A549 (cell line): ENCODE results near the gene LYPD3. TPM values are rescaled to one million over a fixed set of nuclear protein-coding genes. Genes with fewer than 3 reads are reported as not detected.
A peak's percentile ranks its signal among the peaks of the same experiment; 100 is the strongest.

Experiments used
- ATAC-seq, 2 experiments: fragments of 200-7000 bp in 1 of 2; fragments of >200 bp in 1 of 2; cut with Nextera tagmentation in 1 of 2; cut with Tn5 transposase in 1 of 2; 3 replicates each; pipeline versions ENCODE4 v1.8.0 to v1.9.1; 2018 to 2020; ENCODE audit warnings: mild to moderate bottlenecking in 1 of 2, moderate library complexity in 1 of 2
- CTCF ChIA-PET: fragments of 300-600 bp; sonication (Branson Sonifier 250); formaldehyde crosslinking; extraction: SDS; loops from one replicate; lab custom pipeline; 2021; ENCODE audit warnings: antibody characterized with exemption, inconsistent platforms; lab: Yijun Ruan, JAX
- POLR2A ChIA-PET: fragments of 350-600 bp; formaldehyde crosslinking; extraction: SDS; loops from one replicate; lab custom pipeline; 2021; ENCODE audit warnings: antibody characterized with exemption, inconsistent platforms; lab: Yijun Ruan, JAX
- DNase-seq, 2 experiments: peaks; one replicate each; pipeline versions ENCODE4 v3.0.0 to v3.0.0-alpha.2; 2011 to 2016; ENCODE audit warnings: low read depth in 1 of 2, low spot score in 1 of 2
- FAIRE-seq: peaks from 2 replicates; lab custom pipeline; 2011; peaks lifted over from hg19 to GRCh38; lab: Jason Lieb, UNC
- H3K27ac ChIP-seq, 2 experiments: fragments of >200 bp; sonication (Bioruptor Twin); formaldehyde crosslinking; 3 replicates each; pipeline ENCODE4 v1.5.1; 2016 to 2017
- H3K4me1 ChIP-seq: fragments of >200 bp; sonication (Bioruptor Twin); formaldehyde crosslinking; 3 replicates; pipeline ENCODE4 v1.6.1; 2016
- H3K4me2 ChIP-seq: fragments of >200 bp; sonication (Bioruptor Twin); formaldehyde crosslinking; 3 replicates; pipeline ENCODE4 v1.6.1; 2016
- H3K4me3 ChIP-seq: fragments of >200 bp; sonication (Bioruptor Twin); formaldehyde crosslinking; 3 replicates; pipeline ENCODE4 v1.5.1; 2016
- H3K9me3 ChIP-seq: fragments of >200 bp; sonication (Bioruptor Twin); formaldehyde crosslinking; 3 replicates; pipeline ENCODE4 v1.6.1; 2016
- ATOH8 ChIP-seq: fragments of 250-450 bp; sonication (Bioruptor Pico); IDR thresholded peaks from 2 replicates; pipeline ENCODE4 v1.5.0; 2020; ENCODE audit warnings: low read depth, mild to moderate bottlenecking, moderate library complexity
- BCL3 ChIP-seq: fragments of >200 bp; sonication (Bioruptor Twin); formaldehyde crosslinking; IDR thresholded peaks from 3 replicates; pipeline ENCODE4 v1.6.1; 2016
- BHLHE40 ChIP-seq: IDR thresholded peaks from 2 replicates; pipeline ENCODE4 v1.6.1; 2012; ENCODE audit warnings: low read depth, low read length, inconsistent platforms
- CBX2 ChIP-seq: fragments of 200-600 bp; sonication (generic); IDR thresholded peaks from 2 replicates; pipeline ENCODE4 v1.6.1; 2016; ENCODE audit warnings: low read depth, mild to moderate bottlenecking, borderline replicate concordance
- CEBPB ChIP-seq, 2 experiments: fragments of >200 bp in 1 of 2; sonication (Bioruptor Twin) in 1 of 2; formaldehyde crosslinking in 1 of 2; IDR thresholded peaks; 2 replicates each; pipeline ENCODE4 v1.6.1; 2012 to 2016
- CHD4 ChIP-seq: fragments of 200-600 bp; sonication (generic); IDR thresholded peaks from 2 replicates; pipeline ENCODE4 v1.6.1; 2016; ENCODE audit warnings: antibody characterized with exemption, mild to moderate bottlenecking, borderline replicate concordance
- CTCF ChIP-seq: fragments of >200 bp; sonication (Bioruptor Twin); formaldehyde crosslinking; IDR thresholded peaks from 3 replicates; pipeline ENCODE4 v1.5.1; 2016
- EHF ChIP-seq: fragments of 250-450 bp; sonication (Bioruptor Pico); IDR thresholded peaks from 2 replicates; pipeline ENCODE4 v1.5.0; 2020; ENCODE audit warnings: mild to moderate bottlenecking
- ELK1 ChIP-seq: fragments of 150-350 bp; IDR thresholded peaks from 2 replicates; pipeline ENCODE4 v1.6.1; 2014; ENCODE audit warnings: low read depth, mild to moderate bottlenecking, low read length
- EP300 ChIP-seq, 2 experiments: fragments of >200 bp; sonication (Bioruptor Twin); formaldehyde crosslinking; IDR thresholded peaks; 2 replicates in 1 of 2; 3 replicates in 1 of 2; pipeline ENCODE4 v1.6.1; 2016 to 2017
- FOSL2 ChIP-seq, 2 experiments: fragments of 450-650 bp in 1 of 2; fragments of >200 bp in 1 of 2; sonication (Bioruptor Twin) in 1 of 2; formaldehyde crosslinking; IDR thresholded peaks; 2 replicates each; pipeline versions ENCODE4 v1.5.0 to v1.6.1; 2016 to 2020; ENCODE audit warnings: mild to moderate bottlenecking in 1 of 2, moderate library complexity in 1 of 2
- HES2 ChIP-seq: fragments of >200 bp; sonication (Bioruptor Twin); formaldehyde crosslinking; IDR thresholded peaks from 2 replicates; pipeline ENCODE4 v1.6.1; 2016
- HOXB5 ChIP-seq: fragments of 250-450 bp; sonication (Bioruptor Pico); IDR thresholded peaks from 2 replicates; pipeline ENCODE4 v1.5.0; 2020; ENCODE audit warnings: mild to moderate bottlenecking, moderate library complexity
- JUNB ChIP-seq: fragments of >200 bp; sonication (Bioruptor Twin); formaldehyde crosslinking; IDR thresholded peaks from 2 replicates; pipeline ENCODE4 v1.6.1; 2016
- KDM1A ChIP-seq: fragments of 200-600 bp; sonication (generic); IDR thresholded peaks from 2 replicates; pipeline ENCODE4 v1.6.1; 2016; ENCODE audit warnings: low read depth, mild to moderate bottlenecking
- MAFK ChIP-seq: fragments of 450-650 bp; IDR thresholded peaks from 2 replicates; pipeline ENCODE4 v1.6.1; 2014; ENCODE audit not compliant: partially characterized antibody
- MAZ ChIP-seq: fragments of 150-350 bp; IDR thresholded peaks from 2 replicates; pipeline ENCODE4 v1.6.1; 2014; ENCODE audit warnings: antibody characterized with exemption, low read depth, low read length, borderline replicate concordance
- MYC ChIP-seq: IDR thresholded peaks from 2 replicates; pipeline ENCODE4 v1.6.1; 2012; ENCODE audit warnings: mild to moderate bottlenecking, inconsistent platforms, low read length, improper control_type of control experiment, borderline replicate concordance
- NFE2L2 ChIP-seq: fragments of 150-350 bp; conservative IDR thresholded peaks from 2 replicates; pipeline ENCODE4 v1.6.1; 2014; ENCODE audit warnings: low read length
- RCOR1 ChIP-seq: fragments of 150-350 bp; IDR thresholded peaks from 2 replicates; pipeline ENCODE4 v1.6.1; 2014; ENCODE audit warnings: antibody characterized with exemption, low read length, low read depth
- REST ChIP-seq: fragments of 200-600 bp; sonication (generic); IDR thresholded peaks from 2 replicates; pipeline ENCODE4 v1.6.1; 2016; ENCODE audit warnings: antibody characterized with exemption, mild to moderate bottlenecking, moderate library complexity
- RNF2 ChIP-seq: fragments of 200-600 bp; sonication (generic); IDR thresholded peaks from 2 replicates; pipeline ENCODE4 v1.6.1; 2016; ENCODE audit warnings: low read depth, mild to moderate bottlenecking, antibody characterized with exemption, moderate library complexity, borderline replicate concordance
- SMC3 ChIP-seq: fragments of >200 bp; sonication (Bioruptor Twin); formaldehyde crosslinking; IDR thresholded peaks from 3 replicates; pipeline ENCODE4 v1.6.1; 2018; ENCODE audit warnings: inconsistent platforms
- ZSCAN20 ChIP-seq: fragments of 250-450 bp; sonication (Bioruptor Pico); IDR thresholded peaks from 2 replicates; pipeline ENCODE4 v1.8.0; 2022; ENCODE audit warnings: mild to moderate bottlenecking, moderate library complexity
- WGBS: methylation state at CpG from one replicate; pipeline ENCODE4 v1.1.6; 2017; ENCODE audit errors: missing lambda C conversion rate; 5-methylcytosine and 5-hydroxymethylcytosine counted together
- polyA plus RNA-seq, 4 experiments: library from polyadenylated mRNA; depleted of rRNA in 3 of 4; stranded (reverse); fragments of >200 nt; fragmentation: RNase III in 1 of 4; extraction: RNeasy Plus Mini Kit Qiagen cat#74134 plus additional on column Dnase treatment in 1 of 4; gene quantifications; 2 replicates in 3 of 4; 3 replicates in 1 of 4; pipeline ENCODE4 v1.2.3, GENCODE V29; 2011 to 2017

Gene LYPD3
- polyA plus RNA-seq, 2 of the 4 experiments (the other 2 are of a cell fraction), result 0.27 to 0.43 TPM

GRCh38 chr19:43476606-43477005, 11.2 kb upstream of the LYPD3 start:
- H3K4me3 ChIP-seq, result no peak overlapping the region
- no peak for FAIRE-seq
- ChIA-PET POLR2A (interaction anchor here (0.7 kb wide), 2 partner anchors 13 to 17 kb away, joined by 3 read pairs; no protein-coding TSS in a partner anchor), CTCF (interaction anchor here (0.7 to 1.1 kb wide), 4 partner anchors 18 to 51 kb away, joined by 3 to 4 read pairs (median 4); no protein-coding TSS in a partner anchor)
- no peak for ATAC-seq
- no peak overlapping the region for H3K27ac ChIP-seq
- no peak for DNase-seq
- H3K9me3 ChIP-seq, result no peaks in the 10 kb centered on the region
- TF ChIP-seq MYC (no peak), KDM1A (no peak), ZSCAN20 (CRISPR knock-in tag) (no peak), CEBPB (IDR thresholded peaks at IDR 0.05) (no peak), CBX2 (no peak), REST (no peak), BCL3 (no peak), BHLHE40 (no peak), SMC3 (no peak), HOXB5 (CRISPR knock-in tag) (no peak), ELK1 (no peak)
- H3K4me2 ChIP-seq, result no peak overlapping the region
- H3K4me1 ChIP-seq, result 0 out of 3 replicates have a peak, but pooled peaks cover 4% of the 10 kb centered on the region

GRCh38 chr19:43474986-43475705, 9.7 kb upstream of the LYPD3 start:
- ChIA-PET POLR2A (interaction anchor here (0.5 to 2.0 kb wide), 4 partner anchors 11 to 1096 kb away, joined by 3 to 17 read pairs (median 4); no protein-coding TSS in a partner anchor), CTCF (interaction anchor here (0.5 to 4.0 kb wide), 10 partner anchors 9 to 1024 kb away, joined by 3 to 36 read pairs (median 4); partner anchors contain the start of gene LYPD3)
- FAIRE-seq, result peak; percentile 96
- Histone ChIP-seq H3K4me3 (peak overlapping the region; percentile 34), H3K4me1 (0 out of 3 replicates have a peak, but pooled peaks cover 4% of the 10 kb centered on the region), H3K4me2 (peak overlapping the region; percentile 72), H3K9me3 (no peaks in the 10 kb centered on the region), H3K27ac (peak overlapping the region; percentile 69 to 82)
- 8% methylated on average over 34 of the region's 46 CpGs for WGBS
- ATAC-seq, result peak; percentile 82 to 92
- peak; percentile 96 to 99 for DNase-seq
- TF ChIP-seq EHF (CRISPR knock-in tag) (0 out of 2 replicates have a peak, but pooled peaks have one; percentile 45), RNF2 (no peak), CHD4 (no peak), NFE2L2 (no peak), MAFK (no peak), BCL3 (peak; percentile 68; the same call in 2 of the 3 replicates), CTCF (no peak), MAZ (no peak), ATOH8 (CRISPR knock-in tag) (0 out of 2 replicates have a peak, but pooled peaks have one; percentile 31), FOSL2 (IDR thresholded peaks at IDR 0.05) (no peak), FOSL2 (CRISPR knock-in tag; IDR thresholded peaks at IDR 0.05) (no peak), RCOR1 (no peak), JUNB (no peak), EP300 (IDR thresholded peaks at IDR 0.05) (no peak), HES2 (no peak)
